ENCODE data around the gene CLDN24.

CLDN24 gene

GRCh38 chr4:183303301-183303700 lies 18.9 kb downstream of the CLDN24 start:
- H3K9me2 ChIP-seq (replicated peaks; ENCODE audit: insufficient read depth, low read length), result no peaks in the 10 kb centered on the region
- no peaks in the 10 kb centered on the region for H3K27me3 ChIP-seq (replicated peaks; ENCODE audit: insufficient read depth, low read length)
- H3K27ac ChIP-seq (ENCODE audit: low read length), result no peak overlapping the region
- no peaks in the 10 kb centered on the region for H3K4me1 ChIP-seq (ENCODE audit: low read length)
- no peaks in the 10 kb centered on the region for H4K20me1 ChIP-seq (ENCODE audit: insufficient read depth, low read length)
- H3F3A ChIP-seq (ENCODE audit: insufficient read depth, low read length), result no peaks in the 10 kb centered on the region
- H3K9me3 ChIP-seq (replicated peaks; ENCODE audit: insufficient read depth, low read length), result no peaks in the 10 kb centered on the region
- H3K4me3 ChIP-seq (ENCODE audit: low read length), result no peak overlapping the region
- no peak overlapping the region for H3K4me2 ChIP-seq (ENCODE audit: low read depth, low read length)
- no peaks in the 10 kb centered on the region for H3K79me2 ChIP-seq (ENCODE audit: low read length)
- no peak overlapping the region for H2AFZ ChIP-seq (ENCODE audit: low read length)
- DNase-seq, result no peak
- TF ChIP-seq EZH2 (optimal IDR thresholded peaks at IDR 0.05; ENCODE audit: low read depth, low read length) (no peak), EZH2phosphoT487 (IDR thresholded peaks at IDR 0.05; ENCODE audit: low read length) (no peak)
- TF ChIP-seq, protein P1, sequence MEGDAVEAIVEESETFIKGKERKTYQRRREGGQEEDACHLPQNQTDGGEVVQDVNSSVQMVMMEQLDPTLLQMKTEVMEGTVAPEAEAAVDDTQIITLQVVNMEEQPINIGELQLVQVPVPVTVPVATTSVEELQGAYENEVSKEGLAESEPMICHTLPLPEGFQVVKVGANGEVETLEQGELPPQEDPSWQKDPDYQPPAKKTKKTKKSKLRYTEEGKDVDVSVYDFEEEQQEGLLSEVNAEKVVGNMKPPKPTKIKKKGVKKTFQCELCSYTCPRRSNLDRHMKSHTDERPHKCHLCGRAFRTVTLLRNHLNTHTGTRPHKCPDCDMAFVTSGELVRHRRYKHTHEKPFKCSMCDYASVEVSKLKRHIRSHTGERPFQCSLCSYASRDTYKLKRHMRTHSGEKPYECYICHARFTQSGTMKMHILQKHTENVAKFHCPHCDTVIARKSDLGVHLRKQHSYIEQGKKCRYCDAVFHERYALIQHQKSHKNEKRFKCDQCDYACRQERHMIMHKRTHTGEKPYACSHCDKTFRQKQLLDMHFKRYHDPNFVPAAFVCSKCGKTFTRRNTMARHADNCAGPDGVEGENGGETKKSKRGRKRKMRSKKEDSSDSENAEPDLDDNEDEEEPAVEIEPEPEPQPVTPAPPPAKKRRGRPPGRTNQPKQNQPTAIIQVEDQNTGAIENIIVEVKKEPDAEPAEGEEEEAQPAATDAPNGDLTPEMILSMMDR (IDR thresholded peaks at IDR 0.05; ENCODE audit: low read length), result no peak
- H3K9ac ChIP-seq (ENCODE audit: low read length), result no peak overlapping the region
- H3K36me3 ChIP-seq (replicated peaks; ENCODE audit: insufficient read depth, low read length), result no peaks in the 10 kb centered on the region

GRCh38 chr4:183300655-183301054 lies 21.6 kb downstream of the CLDN24 start:
- Histone ChIP-seq H3K27me3 (replicated peaks; ENCODE audit: insufficient read depth, low read length) (no peaks in the 10 kb centered on the region), H3K36me3 (replicated peaks; ENCODE audit: insufficient read depth, low read length) (no peaks in the 10 kb centered on the region), H3K9me2 (replicated peaks; ENCODE audit: insufficient read depth, low read length) (no peaks in the 10 kb centered on the region), H3K4me2 (ENCODE audit: low read depth, low read length) (no peak overlapping the region), H3K4me3 (ENCODE audit: low read length) (no peak overlapping the region), H4K20me1 (ENCODE audit: insufficient read depth, low read length) (no peaks in the 10 kb centered on the region), H3K4me1 (ENCODE audit: low read length) (no peaks in the 10 kb centered on the region), H3K9ac (ENCODE audit: low read length) (no peak overlapping the region), H3K79me2 (ENCODE audit: low read length) (no peaks in the 10 kb centered on the region), H3F3A (ENCODE audit: insufficient read depth, low read length) (no peaks in the 10 kb centered on the region), H3K27ac (ENCODE audit: low read length) (no peak overlapping the region), H3K9me3 (replicated peaks; ENCODE audit: insufficient read depth, low read length) (no peaks in the 10 kb centered on the region), H2AFZ (ENCODE audit: low read length) (no peak overlapping the region)
- DNase-seq, result no peak
- TF ChIP-seq EZH2 (optimal IDR thresholded peaks at IDR 0.05; ENCODE audit: low read depth, low read length), result no peak
- TF ChIP-seq, protein P1 (IDR thresholded peaks at IDR 0.05; ENCODE audit: low read length), result no peak

- no peak for DNase-seq
- Histone ChIP-seq H3K4me2 (ENCODE audit: low read depth, low read length) (no peak overlapping the region), H3K9me3 (replicated peaks; ENCODE audit: insufficient read depth, low read length) (no peaks in the 10 kb centered on the region), H4K20me1 (ENCODE audit: insufficient read depth, low read length) (no peaks in the 10 kb centered on the region), H3K36me3 (replicated peaks; ENCODE audit: insufficient read depth, low read length) (no peaks in the 10 kb centered on the region), H3K4me1 (ENCODE audit: low read length) (no peaks in the 10 kb centered on the region), H3K9me2 (replicated peaks; ENCODE audit: insufficient read depth, low read length) (no peaks in the 10 kb centered on the region), H3K4me3 (ENCODE audit: low read length) (no peak overlapping the region), H3K9ac (ENCODE audit: low read length) (no peak overlapping the region), H3K27me3 (replicated peaks; ENCODE audit: insufficient read depth, low read length) (no peaks in the 10 kb centered on the region), H3F3A (ENCODE audit: insufficient read depth, low read length) (no peaks in the 10 kb centered on the region), H2AFZ (ENCODE audit: low read length) (no peak overlapping the region), H3K79me2 (ENCODE audit: low read length) (no peaks in the 10 kb centered on the region), H3K27ac (ENCODE audit: low read length) (no peak overlapping the region)
- TF ChIP-seq EZH2phosphoT487 (IDR thresholded peaks at IDR 0.05; ENCODE audit: low read length) (no peak), EZH2 (optimal IDR thresholded peaks at IDR 0.05; ENCODE audit: low read depth, low read length) (no peak)
- TF ChIP-seq, protein P1 (IDR thresholded peaks at IDR 0.05; ENCODE audit: low read length), result no peak
Observed at GRCh38 chr4:183300070-183300469, 22.2 kb downstream of the CLDN24 start.
